Activated T-helper 2 cell treated with anti-CD3 and anti-CD28 coated beads, Interferon-gamma antibody, Interleukin-2, Interleukin-4, amounts not matched to agents 10 μg/mL and 5 μg/mL and 100 μg/mL, durations not matched to agents 14 hours and 24 hours and 36 hours (primary cell): ENCODE measurements around the gene KLK1. TPM values are rescaled to one million over a fixed set of nuclear protein-coding genes. Genes with fewer than 3 reads are reported as not detected.
"Not testable (repeated sequence)": the region's sequence is repeated elsewhere in the genome, so short reads cannot be mapped to it uniquely, and the experiment has no call there.

Experiments used
- DNase-seq: peaks from one replicate; pipeline ENCODE4 v3.0.0; 2021; ENCODE audit warnings: low spot score
- H3K27ac Mint-ChIP-seq: one replicate; pipeline ENCODE4 v1.8.0; 2021; ENCODE audit warnings: mixed read lengths
- H3K27me3 Mint-ChIP-seq: one replicate; pipeline ENCODE4 v1.8.0; 2021; ENCODE audit warnings: low read depth, mixed read lengths
- H3K36me3 Mint-ChIP-seq: one replicate; pipeline ENCODE4 v1.8.0; 2021; ENCODE audit warnings: low read depth, mixed read lengths
- H3K4me1 Mint-ChIP-seq: one replicate; pipeline ENCODE4 v1.8.0; 2021; ENCODE audit warnings: low read depth, mixed read lengths
- H3K4me3 Mint-ChIP-seq: one replicate; pipeline ENCODE4 v1.8.0; 2021; ENCODE audit warnings: low read depth, mild to moderate bottlenecking, moderate library complexity, mixed read lengths
- H3K9me3 Mint-ChIP-seq: one replicate; pipeline ENCODE4 v1.8.0; 2021; ENCODE audit warnings: mixed read lengths
- intact Hi-C: fragments of 100-400 bp; cut with micrococcal nuclease; formaldehyde crosslinking; loops from one replicate; pipeline ENCODE4 v1.15.1; 2023
- total RNA-seq: library from RNA; stranded (reverse); gene quantifications from 2 replicates; pipeline ENCODE4 v1.2.3, GENCODE V29; 2022

KLK1 gene
- total RNA-seq, 1 donor from 2014 or later: 3.0 TPM

DNA sequence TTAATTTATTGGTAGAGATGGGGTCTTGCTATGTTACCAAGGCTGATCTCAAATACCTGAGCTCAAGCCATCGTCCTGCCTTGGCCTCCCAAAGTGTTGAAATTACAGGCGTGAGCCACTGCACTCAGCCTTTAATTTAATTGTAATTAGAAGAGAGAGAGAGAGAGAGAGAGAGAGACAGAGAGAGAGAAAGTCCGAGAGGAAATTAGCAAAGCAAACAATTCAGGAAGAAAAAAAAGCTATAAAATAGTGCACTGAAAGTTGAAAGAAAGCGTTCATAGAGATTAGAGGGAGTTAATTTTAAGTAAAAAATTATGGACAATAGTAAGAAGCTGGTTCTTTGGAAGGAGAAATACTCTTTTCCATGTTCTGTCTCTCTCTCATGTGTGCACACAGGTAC, 46.3 kb downstream of the KLK1 start:
- Mint-ChIP-seq H3K4me1 (peaks cover 9% of the 10 kb centered on the region), H3K27ac (no peak overlapping the region), H3K9me3 (no peaks in the 10 kb centered on the region), H3K36me3 (no peaks in the 10 kb centered on the region), H3K27me3 (peaks cover 44% of the 10 kb centered on the region), H3K4me3 (no peak overlapping the region)
- DNase-seq: no peak
- intact Hi-C loops: no loop called here

- H3K27ac Mint-ChIP-seq: no peak overlapping the region
- intact Hi-C loops: no loop called here
- no peaks in the 10 kb centered on the region for H3K36me3 Mint-ChIP-seq
- H3K9me3 Mint-ChIP-seq: no peaks in the 10 kb centered on the region
- peaks cover 9% of the 10 kb centered on the region for H3K4me1 Mint-ChIP-seq
- no peak for DNase-seq
- H3K4me3 Mint-ChIP-seq: no peak overlapping the region
- peaks cover 44% of the 10 kb centered on the region for H3K27me3 Mint-ChIP-seq
These were observed 47.5 kb downstream of the KLK1 start for GRCh38 chr19:50776131-50776530.

DNA sequence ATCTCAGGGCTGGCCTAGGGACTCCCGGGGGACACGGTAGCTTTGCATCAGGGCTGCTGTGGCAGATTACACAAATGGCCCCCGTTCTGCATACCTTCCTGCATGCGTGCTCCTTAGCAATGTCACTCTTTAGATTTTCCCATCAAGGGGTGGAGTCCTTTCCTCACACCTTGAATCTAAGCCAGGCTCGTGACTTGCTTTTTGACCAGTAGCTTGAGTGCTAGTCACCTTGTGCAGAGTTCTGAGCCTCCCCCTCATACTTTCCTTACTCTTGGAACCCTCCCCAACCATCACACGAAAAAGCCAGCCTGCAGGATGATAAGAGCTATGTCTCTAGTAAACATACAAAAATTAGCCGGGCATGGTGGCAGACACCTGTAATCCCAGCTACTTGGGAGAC, 50.1 kb downstream of the KLK1 start:
- DNase-seq, H3K4me3 Mint-ChIP-seq, H3K36me3 Mint-ChIP-seq, H3K9me3 Mint-ChIP-seq, intact Hi-C loops, H3K4me1 Mint-ChIP-seq, H3K27ac Mint-ChIP-seq: not testable (repeated sequence)
- peaks cover 19% of the 10 kb centered on the region for H3K27me3 Mint-ChIP-seq

DNA sequence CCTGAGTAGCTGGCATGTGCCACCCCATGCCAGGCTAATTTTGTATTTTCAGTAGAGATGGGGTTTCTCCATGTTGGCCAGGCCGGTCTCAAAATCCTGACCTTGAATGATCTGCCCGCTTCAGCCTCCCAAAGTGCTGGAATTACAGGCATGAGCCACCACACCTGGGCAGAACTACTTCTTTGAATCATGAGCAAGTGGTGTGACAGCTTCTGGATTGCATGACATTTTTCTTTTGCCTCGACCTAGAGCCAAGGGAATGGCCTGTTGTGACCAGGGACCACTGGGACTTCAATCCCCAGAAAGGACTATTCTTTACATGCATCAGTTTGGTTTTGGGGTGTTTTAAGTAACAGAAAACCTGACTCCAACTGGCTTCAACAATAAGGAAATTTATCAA, 50.7 kb downstream of the KLK1 start:
- intact Hi-C loops, H3K36me3 Mint-ChIP-seq, H3K4me1 Mint-ChIP-seq, DNase-seq, H3K9me3 Mint-ChIP-seq, H3K27ac Mint-ChIP-seq, H3K4me3 Mint-ChIP-seq: not testable (repeated sequence)
- H3K27me3 Mint-ChIP-seq: peaks cover 14% of the 10 kb centered on the region

DNA sequence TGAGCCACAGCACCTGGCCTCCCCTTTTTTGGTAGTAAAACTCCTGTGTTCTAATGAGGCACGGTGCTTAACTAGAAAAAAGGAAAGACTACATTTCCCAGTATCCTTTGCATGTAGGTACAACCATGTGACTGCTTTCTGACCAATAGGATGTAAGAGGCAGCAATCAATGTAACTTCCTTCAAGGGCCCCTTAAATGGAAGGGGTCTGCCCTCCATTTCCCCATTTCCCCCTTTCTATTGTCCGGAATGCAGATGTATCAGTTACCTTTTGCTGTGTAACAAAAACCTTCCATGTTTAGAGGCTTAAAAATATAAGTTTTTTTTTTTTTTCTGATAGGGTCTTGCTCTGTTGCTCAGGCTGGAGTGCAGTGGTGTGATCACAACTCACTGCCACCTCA, 51.1 kb downstream of the KLK1 start:
- intact Hi-C loops: no loop called here
- peaks cover under 1% of the 10 kb centered on the region for H3K4me1 Mint-ChIP-seq
- H3K36me3 Mint-ChIP-seq: no peaks in the 10 kb centered on the region
- H3K27ac Mint-ChIP-seq: no peak overlapping the region
- H3K27me3 Mint-ChIP-seq: peaks cover 10% of the 10 kb centered on the region
- no peaks in the 10 kb centered on the region for H3K9me3 Mint-ChIP-seq
- DNase-seq: no peak
- no peak overlapping the region for H3K4me3 Mint-ChIP-seq

DNA sequence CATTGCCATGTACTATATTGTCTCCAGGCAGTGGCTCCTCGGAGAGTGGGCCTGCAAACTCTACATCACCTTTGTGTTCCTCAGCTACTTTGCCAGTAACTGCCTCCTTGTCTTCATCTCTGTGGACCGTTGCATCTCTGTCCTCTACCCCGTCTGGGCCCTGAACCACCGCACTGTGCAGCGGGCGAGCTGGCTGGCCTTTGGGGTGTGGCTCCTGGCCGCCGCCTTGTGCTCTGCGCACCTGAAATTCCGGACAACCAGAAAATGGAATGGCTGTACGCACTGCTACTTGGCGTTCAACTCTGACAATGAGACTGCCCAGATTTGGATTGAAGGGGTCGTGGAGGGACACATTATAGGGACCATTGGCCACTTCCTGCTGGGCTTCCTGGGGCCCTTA, 52.7 kb downstream of the KLK1 start:
- DNase-seq: no peak

DNA sequence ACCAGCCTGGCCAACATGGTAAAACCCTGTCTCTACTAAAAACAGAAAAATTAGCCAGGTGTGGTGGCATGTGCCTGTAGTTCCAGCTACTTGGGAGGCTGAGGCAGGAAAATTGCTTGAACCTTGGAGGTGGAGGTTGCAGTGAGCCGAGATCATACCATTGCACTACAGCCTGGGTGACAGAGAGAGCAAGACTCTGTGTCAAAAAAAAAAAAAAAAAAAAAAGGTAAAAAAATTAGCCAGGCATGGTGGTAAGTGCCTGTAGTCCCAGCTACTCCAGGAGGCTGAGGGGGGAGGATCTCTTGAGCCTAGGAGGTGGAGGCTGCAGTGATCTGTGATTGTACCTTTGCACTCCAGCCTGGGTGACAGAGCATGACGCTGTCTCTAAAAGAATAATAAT, 53.4 kb downstream of the KLK1 start, which contains the start of gene GPR32:
Gene GPR32 (plus strand): TSS at position 301 of the 400 bp plus-strand sequence. CDS start 137 bp downstream, outside the sequence.
- H3K27ac Mint-ChIP-seq, H3K4me1 Mint-ChIP-seq, H3K4me3 Mint-ChIP-seq, DNase-seq, H3K9me3 Mint-ChIP-seq, H3K27me3 Mint-ChIP-seq, intact Hi-C loops, H3K36me3 Mint-ChIP-seq: not testable (repeated sequence)

More for the DNA sequence above, 52.7 kb downstream of the KLK1 start:
- Mint-ChIP-seq H3K4me3 (no peak overlapping the region), H3K9me3 (no peaks in the 10 kb centered on the region), H3K36me3 (no peaks in the 10 kb centered on the region), H3K27ac (no peak overlapping the region), H3K27me3 (peaks cover 4% of the 10 kb centered on the region), H3K4me1 (no peaks in the 10 kb centered on the region)
- intact Hi-C loops: no loop called here

Other genes starting within 250 kb of the KLK1 start
- 0.07 TPM in 1 of 2 replicates, not detected in the other for gene SYT3, start 183.9 kb downstream of the KLK1 start, total RNA-seq
- 1.5 TPM in 1 of 2 replicates, not detected in the other for gene C19orf81, start 174.3 kb downstream of the KLK1 start, total RNA-seq
- gene SHANK1, start 104.0 kb downstream of the KLK1 start, total RNA-seq: not detected in 2 replicates
- 1.2 and 1.7 TPM in 2 replicates for gene CLEC11A, start 100.4 kb downstream of the KLK1 start, total RNA-seq
- gene GPR32, start 53.3 kb downstream of the KLK1 start, total RNA-seq: not detected in 2 replicates
- not detected in 2 replicates for gene ACP4, start 33.4 kb downstream of the KLK1 start, total RNA-seq
- gene KLK15, start 9.8 kb upstream of the KLK1 start, total RNA-seq: not detected in 2 replicates
- not detected in 2 replicates for gene KLK3, start 31.1 kb upstream of the KLK1 start, total RNA-seq
- gene KLK2, start 49.7 kb upstream of the KLK1 start, total RNA-seq: 0.44 TPM in 1 of 2 replicates, not detected in the other
- not detected in 2 replicates for gene KLK4, start 87.6 kb upstream of the KLK1 start, total RNA-seq
- gene KLK5, start 129.3 kb upstream of the KLK1 start, total RNA-seq: not detected in 2 replicates
- not detected in 2 replicates for gene KLK6, start 145.8 kb upstream of the KLK1 start, total RNA-seq
- gene KLK7, start 160.1 kb upstream of the KLK1 start, total RNA-seq: not detected in 2 replicates
- not detected in 2 replicates for gene KLK8, start 177.8 kb upstream of the KLK1 start, total RNA-seq
- not detected in 2 replicates for gene KLK10, start 195.9 kb upstream of the KLK1 start, total RNA-seq
- not detected in 2 replicates for gene KLK11, start 202.8 kb upstream of the KLK1 start, total RNA-seq
- not detected in 2 replicates for gene KLK12, start 211.2 kb upstream of the KLK1 start, total RNA-seq
- not detected in 2 replicates for gene KLK13, start 241.3 kb upstream of the KLK1 start, total RNA-seq